MCF 10A (cell line): ENCODE data around the gene NSD1. TPM values are rescaled to one million over a fixed set of nuclear protein-coding genes. Genes with fewer than 3 reads are reported as not detected.
"Not testable (repeated sequence)": the region's sequence is repeated elsewhere in the genome, so short reads cannot be mapped to it uniquely, and the experiment has no call there.

Experiments used
- BruUV-seq: library from RNA; stranded (reverse); fragments of 400-500 nt; replicated peaks from 2 replicates; lab custom pipeline; 2021; lab: Mats Ljungman, UMichigan
- CTCF ChIA-PET: fragments of 300-600 bp; sonication (Branson Sonifier 250); formaldehyde crosslinking; extraction: SDS; loops from one replicate; lab custom pipeline; 2021; ENCODE audit warnings: antibody characterized with exemption, inconsistent platforms; lab: Yijun Ruan, JAX
- POLR2A ChIA-PET: fragments of 300-600, 350-650 bp; sonication (Branson Sonifier 250); formaldehyde crosslinking; extraction: SDS; loops from one replicate; lab custom pipeline; 2020; ENCODE audit warnings: antibody characterized with exemption, inconsistent platforms; lab: Yijun Ruan, JAX
- DNase-seq: peaks from one replicate; pipeline ENCODE4 v3.0.0-alpha.2; 2018; ENCODE audit not compliant: unreplicated experiment
- H3K27ac Mint-ChIP-seq: one replicate; pipeline ENCODE4 v1.8.0; 2022; ENCODE audit warnings: mild to moderate bottlenecking, low read depth, mixed read lengths; ENCODE audit not compliant: unreplicated experiment
- H3K27me3 Mint-ChIP-seq: one replicate; pipeline ENCODE4 v1.8.0; 2022; ENCODE audit warnings: mixed read lengths; ENCODE audit not compliant: insufficient read depth, unreplicated experiment
- H3K36me3 Mint-ChIP-seq: one replicate; pipeline ENCODE4 v1.8.0; 2022; ENCODE audit warnings: mild to moderate bottlenecking, moderate library complexity, mixed read lengths; ENCODE audit not compliant: insufficient read depth, unreplicated experiment
- H3K4me1 Mint-ChIP-seq: one replicate; pipeline ENCODE4 v1.8.0; 2022; ENCODE audit warnings: mixed read lengths; ENCODE audit not compliant: insufficient read depth, unreplicated experiment
- H3K4me3 Mint-ChIP-seq: one replicate; pipeline ENCODE4 v1.8.0; 2022; ENCODE audit warnings: mild to moderate bottlenecking, moderate library complexity, mixed read lengths; ENCODE audit not compliant: unreplicated experiment
- H3K9me3 Mint-ChIP-seq: one replicate; pipeline ENCODE4 v1.8.0; 2022; ENCODE audit warnings: mixed read lengths; ENCODE audit not compliant: unreplicated experiment
- intact Hi-C: fragments of 100-400 bp; cut with micrococcal nuclease; formaldehyde crosslinking; loops from 2 replicates; pipeline ENCODE4 v1.14.1; 2022
- total RNA-seq: library from RNA; stranded (reverse); gene quantifications from 2 replicates; pipeline ENCODE4 v1.2.3, GENCODE V29; 2022
- TF ChIP-seq, protein P1 (sequence below): fragments of 200-600 bp; IDR thresholded peaks from one replicate; pipeline ENCODE4 v1.8.0; 2022; ENCODE audit warnings: antibody characterized with exemption, mild to moderate bottlenecking; ENCODE audit not compliant: unreplicated experiment

Gene NSD1
- total RNA-seq, 1 experiment from 2014 or later = 110 TPM

DNA sequence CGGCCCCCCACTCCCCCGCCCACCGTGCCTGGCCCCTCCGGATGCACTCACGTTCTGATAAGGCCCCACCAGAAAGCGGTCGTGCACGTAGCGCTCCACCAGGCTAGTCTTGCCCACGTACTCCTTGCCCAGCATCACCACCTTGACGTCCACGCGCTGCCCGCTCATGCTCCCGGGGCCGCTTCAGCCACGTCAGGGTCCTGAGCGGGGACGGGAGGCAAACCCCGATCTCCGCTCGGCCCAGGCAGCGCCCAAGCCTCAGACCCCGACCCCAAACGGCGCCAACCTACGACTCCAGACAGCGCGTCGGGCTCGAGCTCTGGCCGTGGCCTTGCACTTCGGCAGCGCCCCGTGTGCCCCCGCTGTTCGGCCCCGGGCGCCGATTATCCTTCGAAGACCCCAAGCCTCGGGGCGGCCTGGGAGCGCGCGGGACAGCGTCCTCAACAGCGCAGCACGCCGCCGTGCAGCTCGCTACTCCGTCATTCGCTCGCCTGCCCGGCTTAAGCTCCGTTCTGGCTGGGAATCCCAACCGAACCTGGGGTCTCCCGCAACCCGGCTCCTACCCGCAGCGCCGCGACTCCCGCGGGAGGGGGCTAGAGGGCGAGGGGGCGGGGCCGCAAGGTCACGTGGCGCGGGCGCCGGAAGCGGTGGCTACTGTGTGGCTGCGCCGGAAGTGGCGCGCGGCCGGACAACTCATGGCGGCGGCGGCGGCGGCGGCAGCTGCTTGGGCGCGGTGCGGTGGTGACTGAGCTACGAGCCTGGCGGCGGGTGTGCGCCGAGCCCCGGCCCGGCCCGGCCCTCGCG lies 169.8 kb downstream of the NSD1 start, which contains the start of the genes PRELID1 and RAB24:
Gene PRELID1, plus strand, starts transcription at position 679 of the 804 bp plus-strand sequence. CDS start 187 bp downstream, outside the sequence.
Gene RAB24, minus strand, starts transcription at position 599 of the 804 bp plus-strand sequence. Its CDS starts 431 bp downstream, at position 168.
- DNase-seq = peak; percentile 86
- Mint-ChIP-seq H3K4me3 (peak within 1 kb of the TSS; percentile 87), H3K9me3 (no peaks in the 10 kb centered on the region), H3K27ac (peak within 1 kb of the TSS; percentile 73), H3K36me3 (peaks cover 58% of the 10 kb centered on the region), H3K27me3 (no peaks in the 10 kb centered on the region), H3K4me1 (peaks cover 57% of the 10 kb centered on the region)
- BruUV-seq = no TSS peak
- ChIA-PET POLR2A (interaction anchor here (0.5 to 3.6 kb wide), 13 partner anchors 9 to 194 kb away, joined by 3 to 23 read pairs (median 4); partner anchors contain the start of genes LMAN2, MXD3 and PDLIM7), CTCF (interaction anchor here (2.0 to 3.6 kb wide), 2 partner anchors 33 to 190 kb away, joined by 8 to 27 read pairs; no protein-coding TSS in a partner anchor)
- TF ChIP-seq, protein P1, sequence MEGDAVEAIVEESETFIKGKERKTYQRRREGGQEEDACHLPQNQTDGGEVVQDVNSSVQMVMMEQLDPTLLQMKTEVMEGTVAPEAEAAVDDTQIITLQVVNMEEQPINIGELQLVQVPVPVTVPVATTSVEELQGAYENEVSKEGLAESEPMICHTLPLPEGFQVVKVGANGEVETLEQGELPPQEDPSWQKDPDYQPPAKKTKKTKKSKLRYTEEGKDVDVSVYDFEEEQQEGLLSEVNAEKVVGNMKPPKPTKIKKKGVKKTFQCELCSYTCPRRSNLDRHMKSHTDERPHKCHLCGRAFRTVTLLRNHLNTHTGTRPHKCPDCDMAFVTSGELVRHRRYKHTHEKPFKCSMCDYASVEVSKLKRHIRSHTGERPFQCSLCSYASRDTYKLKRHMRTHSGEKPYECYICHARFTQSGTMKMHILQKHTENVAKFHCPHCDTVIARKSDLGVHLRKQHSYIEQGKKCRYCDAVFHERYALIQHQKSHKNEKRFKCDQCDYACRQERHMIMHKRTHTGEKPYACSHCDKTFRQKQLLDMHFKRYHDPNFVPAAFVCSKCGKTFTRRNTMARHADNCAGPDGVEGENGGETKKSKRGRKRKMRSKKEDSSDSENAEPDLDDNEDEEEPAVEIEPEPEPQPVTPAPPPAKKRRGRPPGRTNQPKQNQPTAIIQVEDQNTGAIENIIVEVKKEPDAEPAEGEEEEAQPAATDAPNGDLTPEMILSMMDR = peak; percentile 59
- intact Hi-C loops = loop anchor here (1.0 kb wide), 1 partner anchor 189 kb away; no protein-coding TSS in a partner anchor

DNA sequence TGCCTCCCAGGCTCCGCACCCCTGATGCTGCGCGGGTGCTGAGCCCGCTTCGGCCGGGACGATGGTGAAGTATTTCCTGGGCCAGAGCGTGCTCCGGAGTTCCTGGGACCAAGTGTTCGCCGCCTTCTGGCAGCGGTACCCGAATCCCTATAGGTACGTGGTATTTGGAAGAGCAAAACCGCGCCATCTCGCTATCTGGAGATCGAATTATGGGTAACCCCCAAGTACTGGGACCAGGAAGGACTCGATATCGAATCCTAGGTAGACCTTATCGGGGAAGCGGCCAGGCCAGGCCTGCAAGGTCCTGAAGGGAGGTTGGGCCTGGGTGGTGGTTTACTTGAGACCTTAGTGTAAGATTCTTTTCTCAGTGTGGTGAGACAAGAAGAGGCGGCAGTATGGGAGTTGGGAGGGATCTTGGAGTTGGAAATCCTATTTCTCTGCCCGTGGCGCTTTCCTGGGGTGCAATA lies 170.4 kb downstream of the NSD1 start:
- TF ChIP-seq, protein P1 = no peak
- Mint-ChIP-seq H3K9me3 (no peaks in the 10 kb centered on the region), H3K36me3 (peaks cover 54% of the 10 kb centered on the region), H3K27ac (peak overlapping the region; percentile 73), H3K27me3 (no peaks in the 10 kb centered on the region), H3K4me1 (peaks cover 62% of the 10 kb centered on the region), H3K4me3 (peak overlapping the region; percentile 87)
- BruUV-seq = TSS peak; percentile 64
- ChIA-PET POLR2A (interaction anchor here (0.5 to 3.6 kb wide), 13 partner anchors 8 to 193 kb away, joined by 3 to 23 read pairs (median 4); partner anchors contain the start of genes GRK6, LMAN2, MXD3 and PDLIM7), CTCF (interaction anchor here (1.0 to 3.6 kb wide), 3 partner anchors 48 to 190 kb away, joined by 3 to 27 read pairs (median 4); no protein-coding TSS in a partner anchor)
- DNase-seq = peak; percentile 38
- intact Hi-C loops = loop anchor here (1.0 kb wide), 1 partner anchor 190 kb away; no protein-coding TSS in a partner anchor

DNA sequence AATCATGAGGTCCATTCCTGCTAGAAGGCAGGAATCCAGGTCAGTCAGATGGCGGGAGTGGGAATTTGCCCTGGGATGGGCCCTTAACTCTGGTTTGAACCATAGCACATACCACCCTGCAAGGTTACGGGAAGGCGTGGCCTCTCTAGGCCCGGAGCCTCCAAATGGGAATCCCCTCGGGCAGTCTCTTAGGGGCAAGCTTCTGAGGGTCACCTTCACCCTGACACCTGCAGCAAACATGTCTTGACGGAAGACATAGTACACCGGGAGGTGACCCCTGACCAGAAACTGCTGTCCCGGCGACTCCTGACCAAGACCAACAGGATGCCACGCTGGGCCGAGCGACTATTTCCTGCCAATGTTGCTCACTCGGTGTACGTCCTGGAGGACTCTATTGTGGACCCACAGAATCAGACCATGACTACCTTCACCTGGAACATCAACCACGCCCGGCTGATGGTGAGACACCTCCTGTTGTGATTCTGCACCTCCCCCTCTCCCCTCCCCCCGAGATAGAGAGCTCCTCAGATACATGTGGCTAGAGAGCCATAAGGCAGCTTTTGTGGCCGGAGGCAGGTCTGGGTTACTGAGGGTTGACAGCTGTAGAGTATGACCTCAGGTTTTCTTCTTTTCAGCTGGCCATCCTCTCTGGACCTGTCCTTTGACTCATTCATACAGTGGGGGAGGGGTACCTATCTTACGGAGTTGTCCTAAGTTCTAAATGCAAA lies 171.0 kb downstream of the NSD1 start:
- Mint-ChIP-seq H3K36me3 (peaks cover 48% of the 10 kb centered on the region), H3K4me3 (peak overlapping the region; percentile 87), H3K27ac (peak overlapping the region; percentile 73), H3K4me1 (peaks cover 63% of the 10 kb centered on the region), H3K27me3 (no peaks in the 10 kb centered on the region), H3K9me3 (no peaks in the 10 kb centered on the region)
- intact Hi-C loops = no loop called here
- TF ChIP-seq, protein P1 = no peak
- DNase-seq = peak; percentile 49
- BruUV-seq = no TSS peak
- ChIA-PET CTCF (interaction anchor here (0.6 to 1.2 kb wide), 4 partner anchors 48 to 191 kb away, joined by 3 to 4 read pairs (median 3); no protein-coding TSS in a partner anchor), POLR2A (interaction anchor here (0.6 to 2.5 kb wide), 6 partner anchors 12 to 122 kb away, joined by 3 to 15 read pairs (median 4); partner anchors contain the start of genes GRK6 and LMAN2)

GRCh38 chr5:177306103-177306640 lies 172.6 kb downstream of the NSD1 start:
- intact Hi-C loops, H3K9me3 Mint-ChIP-seq, BruUV-seq, H3K27me3 Mint-ChIP-seq, DNase-seq, H3K27ac Mint-ChIP-seq: not testable (repeated sequence)
- POLR2A ChIA-PET = interaction anchor here (1.2 to 1.3 kb wide), 2 partner anchors 10 to 149 kb away, joined by 3 read pairs; no protein-coding TSS in a partner anchor
- Mint-ChIP-seq H3K36me3 (peaks cover 41% of the 10 kb centered on the region), H3K4me1 (peaks cover 58% of the 10 kb centered on the region), H3K4me3 (peak overlapping the region; percentile 87)
- CTCF ChIA-PET = interaction anchor here (0.5 to 1.2 kb wide), 6 partner anchors 12 to 235 kb away, joined by 3 to 5 read pairs (median 4); no protein-coding TSS in a partner anchor
